Glutamatergic neuron (in vitro differentiated cells): ENCODE measurements around the gene LRGUK. TPM values are rescaled to one million over a fixed set of nuclear protein-coding genes. Genes with fewer than 3 reads are reported as not detected.

Source experiments
- DNase-seq: peaks from one replicate; pipeline ENCODE4 v3.0.0; 2022
- H3K27ac Mint-ChIP-seq: one replicate; pipeline ENCODE4 v1.8.0; 2020; ENCODE audit warnings: mild to moderate bottlenecking, mixed read lengths, inconsistent platforms; ENCODE audit not compliant: unreplicated experiment
- H3K27me3 Mint-ChIP-seq: one replicate; pipeline ENCODE4 v1.8.0; 2020; ENCODE audit warnings: mild to moderate bottlenecking, moderate library complexity, mixed read lengths, inconsistent platforms; ENCODE audit not compliant: unreplicated experiment
- H3K36me3 Mint-ChIP-seq: one replicate; pipeline ENCODE4 v1.8.0; 2020; ENCODE audit warnings: mild to moderate bottlenecking, mixed read lengths, inconsistent platforms; ENCODE audit not compliant: unreplicated experiment
- H3K4me1 Mint-ChIP-seq: one replicate; pipeline ENCODE4 v1.8.0; 2020; ENCODE audit warnings: mild to moderate bottlenecking, low read depth, mixed read lengths, inconsistent platforms; ENCODE audit not compliant: unreplicated experiment
- H3K4me3 Mint-ChIP-seq: one replicate; pipeline ENCODE4 v1.8.0; 2020; ENCODE audit warnings: mild to moderate bottlenecking, mixed read lengths, inconsistent platforms; ENCODE audit not compliant: unreplicated experiment
- H3K9me3 Mint-ChIP-seq: one replicate; pipeline ENCODE4 v1.8.0; 2020; ENCODE audit warnings: mild to moderate bottlenecking, moderate library complexity, mixed read lengths, inconsistent platforms; ENCODE audit not compliant: unreplicated experiment
- total RNA-seq: library from RNA; stranded (reverse); fragmentation: NEBNext Ultra II Directional; extraction: Animal tissue kit (Norgen Biotek cat#: 25700); gene quantifications from one replicate; pipeline ENCODE4 v1.2.1, GENCODE V29; 2021; ENCODE audit not compliant: unreplicated experiment
- TF ChIP-seq, protein P1 (sequence below): fragments of 200-600 bp; sonication (generic); IDR thresholded peaks from one replicate; pipeline ENCODE4 v1.5.0; 2021; ENCODE audit not compliant: partially characterized antibody, unreplicated experiment

Gene LRGUK
- total RNA-seq, 1 donor from 2014 or later, result 0.81 TPM

DNA sequence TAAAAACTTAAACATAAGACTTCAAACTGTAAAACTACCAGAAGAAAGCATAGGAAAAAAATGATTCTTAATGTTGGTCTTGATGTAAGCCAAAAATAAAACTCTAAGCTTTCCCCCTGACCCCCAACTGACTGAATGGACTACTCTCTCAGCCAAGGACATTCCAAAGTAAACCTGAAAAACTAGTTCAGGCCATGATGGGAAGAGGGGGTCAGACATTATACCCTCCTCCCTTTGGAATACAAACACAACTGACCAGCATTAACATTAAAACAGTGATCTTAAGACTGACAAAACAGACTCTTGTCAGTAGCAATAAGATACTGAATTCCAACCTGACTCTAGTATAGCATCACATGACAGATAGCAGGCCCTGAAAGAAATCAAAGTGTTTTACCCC is 13.5 kb upstream of the LRGUK start:
- Mint-ChIP-seq H3K27me3 (peaks cover 1% of the 10 kb centered on the region), H3K27ac (no peak overlapping the region), H3K4me3 (no peak overlapping the region), H3K36me3 (no peaks in the 10 kb centered on the region), H3K9me3 (no peaks in the 10 kb centered on the region), H3K4me1 (no peaks in the 10 kb centered on the region)
- TF ChIP-seq, protein P1, sequence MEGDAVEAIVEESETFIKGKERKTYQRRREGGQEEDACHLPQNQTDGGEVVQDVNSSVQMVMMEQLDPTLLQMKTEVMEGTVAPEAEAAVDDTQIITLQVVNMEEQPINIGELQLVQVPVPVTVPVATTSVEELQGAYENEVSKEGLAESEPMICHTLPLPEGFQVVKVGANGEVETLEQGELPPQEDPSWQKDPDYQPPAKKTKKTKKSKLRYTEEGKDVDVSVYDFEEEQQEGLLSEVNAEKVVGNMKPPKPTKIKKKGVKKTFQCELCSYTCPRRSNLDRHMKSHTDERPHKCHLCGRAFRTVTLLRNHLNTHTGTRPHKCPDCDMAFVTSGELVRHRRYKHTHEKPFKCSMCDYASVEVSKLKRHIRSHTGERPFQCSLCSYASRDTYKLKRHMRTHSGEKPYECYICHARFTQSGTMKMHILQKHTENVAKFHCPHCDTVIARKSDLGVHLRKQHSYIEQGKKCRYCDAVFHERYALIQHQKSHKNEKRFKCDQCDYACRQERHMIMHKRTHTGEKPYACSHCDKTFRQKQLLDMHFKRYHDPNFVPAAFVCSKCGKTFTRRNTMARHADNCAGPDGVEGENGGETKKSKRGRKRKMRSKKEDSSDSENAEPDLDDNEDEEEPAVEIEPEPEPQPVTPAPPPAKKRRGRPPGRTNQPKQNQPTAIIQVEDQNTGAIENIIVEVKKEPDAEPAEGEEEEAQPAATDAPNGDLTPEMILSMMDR, result no peak
- no peak for DNase-seq

- TF ChIP-seq, protein P1, result no peak
- no peaks in the 10 kb centered on the region for H3K4me1 Mint-ChIP-seq
- H3K27ac Mint-ChIP-seq, result no peak overlapping the region
- H3K4me3 Mint-ChIP-seq, result no peak overlapping the region
- no peaks in the 10 kb centered on the region for H3K9me3 Mint-ChIP-seq
- no peaks in the 10 kb centered on the region for H3K36me3 Mint-ChIP-seq
- peaks cover 1% of the 10 kb centered on the region for H3K27me3 Mint-ChIP-seq
- no peak for DNase-seq
Measured at GRCh38 chr7:134114992-134115391, 12.1 kb upstream of the LRGUK start.

DNA sequence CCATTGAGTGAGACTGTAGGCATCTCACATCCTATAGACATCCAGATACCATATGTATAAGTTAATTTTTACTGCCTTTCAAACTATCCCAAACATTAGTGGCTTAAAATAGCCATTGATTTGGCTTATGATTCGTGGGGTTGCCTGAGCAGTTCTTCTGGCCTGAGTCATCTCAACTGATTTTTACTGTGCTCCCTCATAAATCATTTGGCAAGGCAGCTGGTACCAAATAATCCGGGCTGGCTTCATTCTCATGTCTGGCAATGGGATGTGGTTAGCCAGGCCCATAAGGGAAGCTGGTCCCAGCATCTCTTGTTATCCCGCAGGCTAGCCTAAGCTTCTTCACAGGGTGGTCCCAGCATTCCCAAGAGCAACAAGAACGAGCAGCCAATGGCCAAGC is 6.7 kb upstream of the LRGUK start:
- peaks cover 1% of the 10 kb centered on the region for H3K27me3 Mint-ChIP-seq
- no peak overlapping the region for H3K4me3 Mint-ChIP-seq
- H3K4me1 Mint-ChIP-seq, result no peaks in the 10 kb centered on the region
- no peaks in the 10 kb centered on the region for H3K36me3 Mint-ChIP-seq
- TF ChIP-seq, protein P1, result no peak
- H3K27ac Mint-ChIP-seq, result no peak overlapping the region
- DNase-seq, result no peak
- H3K9me3 Mint-ChIP-seq, result no peaks in the 10 kb centered on the region

GRCh38 chr7:134121632-134122139 is 5.5 kb upstream of the LRGUK start:
- Mint-ChIP-seq H3K27me3 (peaks cover 1% of the 10 kb centered on the region), H3K9me3 (no peaks in the 10 kb centered on the region), H3K4me3 (no peak overlapping the region), H3K4me1 (peaks cover 6% of the 10 kb centered on the region), H3K36me3 (no peaks in the 10 kb centered on the region), H3K27ac (no peak overlapping the region)
- no peak for DNase-seq
- TF ChIP-seq, protein P1, result no peak

- no peak for DNase-seq
- peaks cover 9% of the 10 kb centered on the region for H3K4me1 Mint-ChIP-seq
- H3K9me3 Mint-ChIP-seq, result no peaks in the 10 kb centered on the region
- no peak overlapping the region for H3K4me3 Mint-ChIP-seq
- TF ChIP-seq, protein P1, result no peak
- H3K27me3 Mint-ChIP-seq, result no peaks in the 10 kb centered on the region
- H3K36me3 Mint-ChIP-seq, result no peaks in the 10 kb centered on the region
- H3K27ac Mint-ChIP-seq, result no peak overlapping the region
Measured at GRCh38 chr7:134122980-134123379, 4.2 kb upstream of the LRGUK start.
